Activated B cell treated with CpG ODN at 0.5 μM for 24 hours (primary cell): ENCODE results near the gene SLC46A2. TPM values are rescaled to one million over a fixed set of nuclear protein-coding genes. Genes with fewer than 3 reads are reported as not detected.

Source experiments
- ATAC-seq: fragments of 200-7000 bp; cut with Tn5 transposase; one replicate; pipeline ENCODE4 v1.10.0; 2021; ENCODE audit warnings: low read depth, mild to moderate bottlenecking, moderate library complexity
- CTCF ChIA-PET: fragments of 350-600 bp; sonication (Branson Sonifier 250); formaldehyde crosslinking; loops from one replicate; lab custom pipeline; 2021; ENCODE audit warnings: antibody characterized with exemption; lab: Charles Lee
- POLR2A ChIA-PET: fragments of 350-600 bp; sonication (Branson Sonifier 250); formaldehyde crosslinking; loops from one replicate; lab custom pipeline; 2021; ENCODE audit warnings: antibody characterized with exemption; lab: Charles Lee
- DNase-seq: peaks from one replicate; pipeline ENCODE4 v3.0.0; 2022
- H3K27ac Mint-ChIP-seq: one replicate; pipeline ENCODE4 v1.8.0; 2020; ENCODE audit warnings: mixed read lengths
- H3K27me3 Mint-ChIP-seq: one replicate; pipeline ENCODE4 v1.8.0; 2021; ENCODE audit warnings: mixed read lengths
- H3K36me3 Mint-ChIP-seq: one replicate; pipeline ENCODE4 v1.8.0; 2021; ENCODE audit warnings: low read depth, mixed read lengths
- H3K4me1 Mint-ChIP-seq: one replicate; pipeline ENCODE4 v1.8.0; 2021; ENCODE audit warnings: mixed read lengths
- H3K4me3 Mint-ChIP-seq: one replicate; pipeline ENCODE4 v1.8.0; 2020; ENCODE audit warnings: mild to moderate bottlenecking, mixed read lengths
- H3K9me3 Mint-ChIP-seq: one replicate; pipeline ENCODE4 v1.8.0; 2020; ENCODE audit warnings: mixed read lengths
- intact Hi-C: fragments of 100-400 bp; cut with micrococcal nuclease; formaldehyde crosslinking; loops from one replicate; pipeline ENCODE4 v1.15.1; 2024
- total RNA-seq: library from RNA; stranded (reverse); gene quantifications from 2 replicates; pipeline ENCODE4 v1.2.3, GENCODE V29; 2022
- TF ChIP-seq, protein P1 (sequence below): fragments of 200-600 bp; IDR thresholded peaks from one replicate; pipeline ENCODE4 v1.8.0; 2022; ENCODE audit warnings: antibody characterized with exemption, mild to moderate bottlenecking

Gene SLC46A2
- total RNA-seq, 1 donor from 2014 or later: not detected

DNA sequence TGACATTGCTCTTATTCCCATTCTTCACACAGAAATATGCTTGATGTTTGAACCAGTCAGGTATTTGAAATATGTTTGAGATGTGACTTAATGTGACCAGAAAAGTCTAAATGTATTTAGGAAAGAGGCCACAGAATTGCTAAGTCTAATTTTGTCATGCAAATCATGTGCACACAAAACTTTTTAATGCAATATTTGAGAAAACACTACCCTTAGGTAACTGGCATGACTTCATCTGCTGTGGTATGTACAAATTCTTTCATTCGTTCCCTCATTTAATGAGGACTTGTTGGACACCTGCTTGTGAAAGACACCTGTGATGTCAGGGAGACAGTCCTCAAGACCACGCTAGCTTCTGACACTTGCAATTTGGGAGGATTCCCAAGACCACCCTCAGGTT, 21.1 kb upstream of the SLC46A2 start:
- intact Hi-C loops: no loop called here
- ChIA-PET CTCF (interaction anchor here (2.1 kb wide), 1 partner anchor 9 kb away, joined by 8 read pairs; no protein-coding TSS in a partner anchor), POLR2A (interaction anchor here (0.7 kb wide), 1 partner anchor 54 kb away, joined by 3 read pairs; no protein-coding TSS in a partner anchor)
- Mint-ChIP-seq H3K36me3 (no peaks in the 10 kb centered on the region), H3K4me3 (no peak overlapping the region), H3K27ac (no peak overlapping the region), H3K27me3 (peaks cover 12% of the 10 kb centered on the region), H3K4me1 (no peaks in the 10 kb centered on the region), H3K9me3 (no peaks in the 10 kb centered on the region)
- ATAC-seq (no peak), DNase-seq (no peak)
- TF ChIP-seq, protein P1, sequence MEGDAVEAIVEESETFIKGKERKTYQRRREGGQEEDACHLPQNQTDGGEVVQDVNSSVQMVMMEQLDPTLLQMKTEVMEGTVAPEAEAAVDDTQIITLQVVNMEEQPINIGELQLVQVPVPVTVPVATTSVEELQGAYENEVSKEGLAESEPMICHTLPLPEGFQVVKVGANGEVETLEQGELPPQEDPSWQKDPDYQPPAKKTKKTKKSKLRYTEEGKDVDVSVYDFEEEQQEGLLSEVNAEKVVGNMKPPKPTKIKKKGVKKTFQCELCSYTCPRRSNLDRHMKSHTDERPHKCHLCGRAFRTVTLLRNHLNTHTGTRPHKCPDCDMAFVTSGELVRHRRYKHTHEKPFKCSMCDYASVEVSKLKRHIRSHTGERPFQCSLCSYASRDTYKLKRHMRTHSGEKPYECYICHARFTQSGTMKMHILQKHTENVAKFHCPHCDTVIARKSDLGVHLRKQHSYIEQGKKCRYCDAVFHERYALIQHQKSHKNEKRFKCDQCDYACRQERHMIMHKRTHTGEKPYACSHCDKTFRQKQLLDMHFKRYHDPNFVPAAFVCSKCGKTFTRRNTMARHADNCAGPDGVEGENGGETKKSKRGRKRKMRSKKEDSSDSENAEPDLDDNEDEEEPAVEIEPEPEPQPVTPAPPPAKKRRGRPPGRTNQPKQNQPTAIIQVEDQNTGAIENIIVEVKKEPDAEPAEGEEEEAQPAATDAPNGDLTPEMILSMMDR: no peak

DNA sequence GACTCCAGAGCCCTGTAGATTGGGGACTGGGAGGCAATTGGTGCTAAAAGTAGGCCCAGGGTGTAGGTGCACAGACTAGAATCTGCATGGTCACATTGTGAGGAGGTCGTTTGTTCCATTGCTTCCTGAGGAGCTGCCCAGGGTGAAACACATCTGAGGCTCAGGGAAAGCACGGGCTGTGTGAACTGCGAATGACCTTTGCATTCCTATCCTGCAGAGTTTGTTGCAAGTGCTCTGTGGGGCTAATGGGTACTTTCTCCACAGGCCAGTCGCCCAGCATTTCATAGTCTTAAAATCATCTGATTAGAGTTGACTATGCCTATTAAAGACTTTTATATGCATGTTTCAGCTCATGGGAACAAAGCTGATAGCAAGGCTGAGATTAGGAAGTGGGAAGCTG, 14.4 kb upstream of the SLC46A2 start:
- Mint-ChIP-seq H3K9me3 (no peaks in the 10 kb centered on the region), H3K4me3 (no peak overlapping the region), H3K4me1 (peaks cover 5% of the 10 kb centered on the region), H3K36me3 (no peaks in the 10 kb centered on the region), H3K27ac (no peak overlapping the region), H3K27me3 (peaks cover 7% of the 10 kb centered on the region)
- CTCF ChIA-PET: interaction anchor here (0.9 kb wide), 1 partner anchor 59 kb away, joined by 3 read pairs; no protein-coding TSS in a partner anchor
- POLR2A ChIA-PET: interaction anchor here (0.7 kb wide), 1 partner anchor 830 kb away, joined by 3 read pairs; no protein-coding TSS in a partner anchor
- intact Hi-C loops: no loop called here
- TF ChIP-seq, protein P1: no peak
- ATAC-seq (no peak), DNase-seq (no peak)

DNA sequence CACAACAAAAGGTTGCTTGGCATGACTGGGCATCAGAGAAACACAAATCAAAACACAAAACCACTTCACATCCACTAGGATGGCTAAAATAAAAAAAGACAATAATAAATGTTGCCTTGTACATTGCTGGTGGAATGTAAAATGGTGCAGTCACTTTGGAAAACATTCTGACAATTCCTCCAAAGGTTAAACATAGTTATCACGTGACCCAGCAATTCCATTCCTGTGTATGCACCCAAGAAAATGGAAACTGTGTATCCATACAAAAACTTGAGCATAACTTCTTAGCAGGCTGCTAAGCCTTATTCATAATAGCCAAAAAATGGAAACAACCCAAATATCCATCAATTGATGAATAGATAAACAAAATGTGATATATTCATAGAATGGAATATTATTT, 10.2 kb upstream of the SLC46A2 start:
- TF ChIP-seq, protein P1: no peak
- no peak overlapping the region for H3K27ac Mint-ChIP-seq
- H3K27me3 Mint-ChIP-seq: peaks cover 3% of the 10 kb centered on the region
- no peak for ATAC-seq
- intact Hi-C loops: no loop called here
- peaks cover 11% of the 10 kb centered on the region for H3K4me1 Mint-ChIP-seq
- ChIA-PET POLR2A (no interaction called here), CTCF (no interaction called here)
- H3K36me3 Mint-ChIP-seq: no peaks in the 10 kb centered on the region
- no peaks in the 10 kb centered on the region for H3K9me3 Mint-ChIP-seq
- H3K4me3 Mint-ChIP-seq: no peak overlapping the region
- no peak for DNase-seq

DNA sequence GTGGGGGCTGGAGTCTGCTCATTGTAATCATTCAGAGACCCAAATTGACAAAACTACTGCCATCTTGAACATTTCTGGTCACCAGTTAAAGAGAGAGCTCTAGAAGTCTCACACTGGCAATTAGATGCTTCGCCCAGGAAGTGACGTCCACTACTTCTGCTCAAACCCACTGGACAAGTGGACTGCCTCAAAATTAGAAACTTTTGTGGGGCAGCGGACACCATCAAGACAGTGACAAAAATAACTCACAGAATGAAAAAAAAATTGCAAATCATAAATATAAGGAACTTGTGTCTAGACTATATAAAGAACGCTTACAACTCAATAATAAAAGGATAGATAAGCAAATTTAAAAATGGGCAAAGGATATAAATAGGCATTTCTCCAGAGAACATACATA, 9.8 kb upstream of the SLC46A2 start:
- H3K36me3 Mint-ChIP-seq: no peaks in the 10 kb centered on the region

DNA sequence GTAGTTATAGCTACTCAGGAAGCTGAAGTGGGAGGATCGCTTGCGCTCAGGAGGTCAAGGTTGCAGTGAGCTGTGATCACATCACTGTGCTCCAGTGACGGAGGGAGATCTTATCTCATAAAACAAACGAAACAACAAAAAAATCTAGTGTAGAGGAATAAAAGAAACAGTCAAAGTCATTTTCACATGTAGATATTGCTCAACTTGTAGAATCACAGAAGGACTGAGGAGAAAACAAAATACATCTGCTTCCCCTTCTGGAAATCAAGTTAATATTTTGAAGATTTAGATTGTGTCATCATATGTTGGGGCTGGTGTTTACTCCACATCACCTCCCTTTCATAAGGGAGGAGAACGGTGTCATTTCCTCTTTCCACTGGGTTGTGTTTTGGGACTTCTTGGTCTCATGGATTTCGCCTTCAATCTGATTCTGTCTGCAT, 8.2 kb upstream of the SLC46A2 start:
- intact Hi-C loops: no loop called here
- H3K27me3 Mint-ChIP-seq: peaks cover 4% of the 10 kb centered on the region
- POLR2A ChIA-PET: no interaction called here
- TF ChIP-seq, protein P1: no peak
- no peaks in the 10 kb centered on the region for H3K36me3 Mint-ChIP-seq
- no peak for ATAC-seq
- H3K27ac Mint-ChIP-seq: no peak overlapping the region
- CTCF ChIA-PET: interaction anchor here (1.5 kb wide), 1 partner anchor 53 kb away, joined by 3 read pairs; no protein-coding TSS in a partner anchor
- no peaks in the 10 kb centered on the region for H3K9me3 Mint-ChIP-seq
- H3K4me1 Mint-ChIP-seq: peaks cover 23% of the 10 kb centered on the region
- no peak overlapping the region for H3K4me3 Mint-ChIP-seq
- no peak for DNase-seq

More for the DNA sequence above, 9.8 kb upstream of the SLC46A2 start:
- ChIA-PET POLR2A (no interaction called here), CTCF (interaction anchor here (1.5 kb wide), 1 partner anchor 54 kb away, joined by 3 read pairs; no protein-coding TSS in a partner anchor)
- H3K27ac Mint-ChIP-seq: no peak overlapping the region
- DNase-seq (no peak), ATAC-seq (no peak)
- H3K4me3 Mint-ChIP-seq: no peak overlapping the region
- TF ChIP-seq, protein P1: no peak
- H3K4me1 Mint-ChIP-seq: peaks cover 14% of the 10 kb centered on the region
- intact Hi-C loops: no loop called here
- no peaks in the 10 kb centered on the region for H3K9me3 Mint-ChIP-seq
- peaks cover 4% of the 10 kb centered on the region for H3K27me3 Mint-ChIP-seq
